ENCODE measurements around the gene LRRC75B.
"Not testable (repeated sequence)": the region's sequence is repeated elsewhere in the genome, so short reads cannot be mapped to it uniquely, and the experiment has no call there.

DNA sequence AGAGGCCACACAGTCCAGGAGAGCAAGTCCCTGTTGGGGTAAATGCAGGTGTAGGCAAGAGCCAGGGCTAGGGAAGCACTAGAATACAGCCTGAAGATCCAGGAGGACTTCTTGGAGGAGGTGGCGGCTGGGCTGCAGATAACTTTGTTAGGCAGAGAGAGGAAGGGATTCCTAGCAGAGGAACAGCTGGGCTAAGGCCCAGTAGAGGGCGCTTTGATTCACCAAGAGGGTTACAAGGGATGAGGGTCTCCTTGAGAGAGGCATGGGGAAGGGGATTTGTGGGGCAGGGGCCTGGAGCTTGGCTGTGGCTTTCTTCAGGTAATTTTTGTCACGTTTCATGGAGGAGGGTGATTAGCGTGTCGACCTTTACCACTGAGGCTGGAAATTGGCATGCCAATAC is 28.4 kb upstream of the LRRC75B start:
- TF ChIP-seq, protein P1, sequence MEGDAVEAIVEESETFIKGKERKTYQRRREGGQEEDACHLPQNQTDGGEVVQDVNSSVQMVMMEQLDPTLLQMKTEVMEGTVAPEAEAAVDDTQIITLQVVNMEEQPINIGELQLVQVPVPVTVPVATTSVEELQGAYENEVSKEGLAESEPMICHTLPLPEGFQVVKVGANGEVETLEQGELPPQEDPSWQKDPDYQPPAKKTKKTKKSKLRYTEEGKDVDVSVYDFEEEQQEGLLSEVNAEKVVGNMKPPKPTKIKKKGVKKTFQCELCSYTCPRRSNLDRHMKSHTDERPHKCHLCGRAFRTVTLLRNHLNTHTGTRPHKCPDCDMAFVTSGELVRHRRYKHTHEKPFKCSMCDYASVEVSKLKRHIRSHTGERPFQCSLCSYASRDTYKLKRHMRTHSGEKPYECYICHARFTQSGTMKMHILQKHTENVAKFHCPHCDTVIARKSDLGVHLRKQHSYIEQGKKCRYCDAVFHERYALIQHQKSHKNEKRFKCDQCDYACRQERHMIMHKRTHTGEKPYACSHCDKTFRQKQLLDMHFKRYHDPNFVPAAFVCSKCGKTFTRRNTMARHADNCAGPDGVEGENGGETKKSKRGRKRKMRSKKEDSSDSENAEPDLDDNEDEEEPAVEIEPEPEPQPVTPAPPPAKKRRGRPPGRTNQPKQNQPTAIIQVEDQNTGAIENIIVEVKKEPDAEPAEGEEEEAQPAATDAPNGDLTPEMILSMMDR (IDR thresholded peaks at IDR 0.05; ENCODE audit: low read depth, low read length) = not testable (repeated sequence)
- TF ChIP-seq POLR2A (IDR thresholded peaks at IDR 0.05; ENCODE audit: extremely low read depth, insufficient read length) = not testable (repeated sequence)
- TF ChIP-seq, protein P2, sequence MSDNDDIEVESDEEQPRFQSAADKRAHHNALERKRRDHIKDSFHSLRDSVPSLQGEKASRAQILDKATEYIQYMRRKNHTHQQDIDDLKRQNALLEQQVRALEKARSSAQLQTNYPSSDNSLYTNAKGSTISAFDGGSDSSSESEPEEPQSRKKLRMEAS (IDR thresholded peaks at IDR 0.05; ENCODE audit: low read depth, low read length) = not testable (repeated sequence)
